ENCODE measurements around the gene SCNM1.

SCNM1 gene, protein sequence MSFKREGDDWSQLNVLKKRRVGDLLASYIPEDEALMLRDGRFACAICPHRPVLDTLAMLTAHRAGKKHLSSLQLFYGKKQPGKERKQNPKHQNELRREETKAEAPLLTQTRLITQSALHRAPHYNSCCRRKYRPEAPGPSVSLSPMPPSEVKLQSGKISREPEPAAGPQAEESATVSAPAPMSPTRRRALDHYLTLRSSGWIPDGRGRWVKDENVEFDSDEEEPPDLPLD

DNA sequence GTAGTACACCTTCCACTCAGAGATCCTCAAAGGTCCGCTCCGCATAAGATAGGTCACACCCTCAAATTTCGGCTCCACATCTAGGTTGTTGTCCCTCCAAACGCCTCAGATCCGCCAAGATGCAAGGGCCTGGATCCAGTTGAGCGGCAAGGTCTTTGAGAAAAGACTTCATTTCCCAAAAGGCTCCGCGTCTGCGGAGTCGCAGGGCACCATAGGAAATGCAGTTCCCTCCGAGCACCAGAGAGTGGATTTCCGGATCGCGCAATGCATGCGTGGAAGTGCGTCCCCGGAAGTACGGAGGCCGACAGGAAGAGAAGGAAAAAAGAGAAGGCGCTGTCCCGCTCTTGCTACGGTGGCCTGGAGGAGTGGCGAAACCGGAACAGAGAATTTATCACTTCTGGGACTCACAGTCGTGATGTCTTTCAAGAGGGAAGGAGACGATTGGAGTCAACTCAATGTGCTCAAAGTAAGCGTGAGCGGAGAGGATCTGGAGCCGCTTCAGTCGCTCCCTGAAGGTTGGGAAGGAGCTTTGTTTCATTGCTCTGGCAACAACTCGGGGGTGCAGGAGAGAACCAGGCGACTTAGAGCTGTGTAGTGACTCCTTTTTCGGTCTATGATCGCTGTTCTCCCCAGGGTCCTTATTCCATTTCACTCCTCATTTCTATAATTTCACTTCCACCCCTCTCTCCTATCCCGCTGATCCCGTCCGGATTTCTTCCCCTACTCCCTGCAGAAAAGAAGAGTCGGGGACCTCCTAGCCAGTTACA lies at the start of gene SCNM1, which contains the start of gene LYSMD1:
Gene SCNM1, plus strand, starts transcription at position 407 of the 767 bp plus-strand sequence. Its CDS starts 9 bp downstream, at position 416.
Gene LYSMD1, minus strand, starts transcription at position 165 of the 767 bp plus-strand sequence. CDS start 644 bp downstream, outside the sequence.
- peak; percentile 98 for DNase-seq

DNA sequence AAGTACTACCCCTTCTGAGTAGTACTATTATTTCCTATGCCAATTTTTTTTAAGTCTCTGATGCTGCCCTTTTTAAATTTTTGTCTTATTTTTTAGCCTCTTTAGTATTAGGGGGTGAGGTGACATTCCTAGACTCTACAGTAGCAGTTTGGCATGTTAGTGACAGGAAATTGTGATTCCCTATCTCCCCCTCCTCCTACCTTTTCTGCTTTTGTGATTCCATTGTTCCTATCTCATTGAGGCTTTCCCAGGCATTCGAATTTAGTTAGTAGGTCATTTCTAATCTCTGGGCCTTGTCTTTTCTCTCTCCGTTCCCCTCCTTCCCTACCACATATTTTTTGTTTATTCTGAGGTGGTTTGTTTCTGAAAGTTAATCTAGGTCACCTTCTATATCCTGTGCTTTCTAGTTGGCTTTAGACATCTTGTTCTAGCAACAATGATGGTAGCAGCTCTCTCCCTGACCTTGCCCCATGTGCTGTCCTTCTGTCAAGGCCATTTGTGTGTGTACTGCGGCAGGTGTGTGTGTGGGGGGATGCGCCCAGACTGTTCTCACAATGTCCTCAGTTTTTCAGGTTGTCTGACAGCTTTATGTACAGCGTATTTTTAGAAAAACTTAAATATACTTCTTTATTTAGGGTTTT lies 41.1 kb upstream of the SCNM1 start:
- DNase-seq: no peak

DNA sequence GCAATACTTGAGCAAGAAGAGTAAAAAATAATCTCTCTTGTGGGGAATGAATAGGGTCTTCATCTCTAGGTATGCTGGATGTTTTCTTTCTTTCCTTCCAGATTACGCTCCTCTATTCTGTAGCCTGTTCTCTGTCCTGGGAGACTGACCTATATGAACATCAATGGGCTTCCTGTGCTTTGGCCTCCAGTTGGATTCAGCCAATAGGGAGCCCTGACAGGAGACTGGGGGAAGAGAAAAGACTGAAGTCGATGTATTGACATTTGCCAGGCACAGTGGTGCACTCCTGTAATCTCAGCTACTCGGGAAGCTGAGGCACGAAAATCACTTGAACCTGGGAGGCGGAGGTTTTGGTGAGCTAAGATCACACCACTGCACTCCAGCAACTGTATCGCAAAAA lies 37.1 kb upstream of the SCNM1 start:
- DNase-seq: no peak

DNA sequence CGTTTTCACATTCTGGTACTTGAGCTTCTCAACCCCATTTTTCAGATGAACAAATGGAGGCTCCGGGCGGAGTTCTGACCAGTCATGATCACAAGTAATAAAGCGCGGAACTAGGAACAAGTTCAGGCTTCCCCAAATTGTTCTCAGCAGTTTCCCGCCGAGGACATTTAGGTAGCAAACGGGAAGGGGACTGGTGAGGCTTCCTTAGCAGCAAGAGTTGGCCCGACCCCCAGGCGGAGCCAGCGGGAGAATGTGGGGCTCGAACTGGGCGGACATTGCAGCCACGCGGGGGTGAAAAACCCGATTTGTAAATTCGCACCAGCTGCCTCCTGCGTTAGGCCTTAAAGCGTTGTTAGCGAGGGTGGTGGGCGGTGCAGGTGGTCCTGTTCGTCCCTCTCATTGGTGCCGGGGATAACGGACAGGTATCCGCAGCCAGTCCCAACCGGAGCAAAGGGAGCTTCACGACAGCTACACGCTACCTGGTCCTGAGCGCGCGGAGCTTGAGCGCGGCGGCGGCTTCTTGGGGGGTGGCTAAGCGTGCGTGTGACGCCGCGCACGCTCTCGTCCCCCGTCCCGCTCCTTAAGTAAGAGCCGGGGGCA lies 34.9 kb upstream of the SCNM1 start:
- peak; percentile 65 for DNase-seq

DNA sequence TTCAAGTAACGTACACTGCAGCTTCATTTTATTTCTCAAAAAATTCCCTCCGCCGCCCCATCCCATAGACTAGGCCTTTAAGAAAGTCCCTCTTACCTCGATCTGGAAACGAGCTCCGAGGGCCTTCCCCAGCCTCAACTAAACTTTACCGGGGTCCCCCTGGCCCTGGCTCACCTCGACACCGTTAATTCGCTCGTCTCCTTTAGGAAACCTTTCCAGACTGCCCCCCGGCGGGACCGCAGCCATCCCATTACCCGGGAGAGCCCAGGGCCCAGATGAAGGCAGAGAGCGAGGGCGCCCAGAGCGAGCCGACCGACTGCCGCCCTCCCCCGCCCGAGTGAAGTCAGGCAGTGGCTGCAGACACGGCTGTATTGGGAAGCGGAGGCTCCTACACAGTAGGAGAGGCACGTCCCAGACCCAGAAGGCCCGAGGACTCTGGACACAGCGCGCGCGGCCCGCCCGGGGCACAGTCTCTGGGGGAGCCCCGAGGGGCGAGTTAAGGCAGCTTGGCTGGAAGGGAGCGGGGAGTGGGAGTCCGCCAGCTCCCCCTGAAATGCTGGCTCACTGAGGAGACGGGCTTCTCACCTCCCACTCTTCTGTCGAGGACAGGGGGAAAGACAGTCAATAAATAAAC lies 34.1 kb upstream of the SCNM1 start:
- no peak for DNase-seq

DNA sequence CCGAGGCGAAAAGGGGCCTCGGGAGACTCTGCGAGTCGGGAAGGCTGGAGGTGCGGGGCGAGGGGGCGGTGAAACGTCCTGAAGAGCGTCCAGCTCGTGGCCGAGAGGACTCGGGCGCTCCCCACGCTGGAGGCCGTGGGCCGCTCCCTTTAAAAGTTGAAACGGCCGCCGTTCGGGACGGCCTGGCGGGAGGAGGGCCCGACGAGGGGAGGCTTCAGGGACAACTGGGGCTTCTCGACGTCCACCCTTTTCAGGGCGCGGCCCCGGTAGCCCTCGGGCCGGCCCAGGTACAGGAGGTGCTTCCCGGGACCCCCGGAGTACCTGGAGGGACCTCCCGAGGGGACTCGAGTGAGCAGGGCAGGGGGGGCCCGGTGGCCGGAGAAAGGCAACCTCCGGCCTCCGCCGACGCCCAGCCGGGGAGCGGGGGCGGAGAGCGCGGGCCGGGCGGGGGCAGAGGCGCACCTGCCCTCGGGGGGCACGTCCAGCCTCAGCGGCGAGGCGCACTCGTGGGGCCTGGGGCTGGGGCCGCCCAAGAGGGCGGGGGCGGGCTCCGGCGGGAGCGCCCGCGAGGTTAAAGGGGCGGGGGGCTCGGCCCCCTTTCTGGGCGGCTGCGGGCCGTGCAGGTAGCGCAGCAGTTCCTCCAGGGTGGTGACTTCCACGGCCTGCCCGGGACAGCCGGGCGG lies 33.5 kb upstream of the SCNM1 start:
- no peak for DNase-seq

DNA sequence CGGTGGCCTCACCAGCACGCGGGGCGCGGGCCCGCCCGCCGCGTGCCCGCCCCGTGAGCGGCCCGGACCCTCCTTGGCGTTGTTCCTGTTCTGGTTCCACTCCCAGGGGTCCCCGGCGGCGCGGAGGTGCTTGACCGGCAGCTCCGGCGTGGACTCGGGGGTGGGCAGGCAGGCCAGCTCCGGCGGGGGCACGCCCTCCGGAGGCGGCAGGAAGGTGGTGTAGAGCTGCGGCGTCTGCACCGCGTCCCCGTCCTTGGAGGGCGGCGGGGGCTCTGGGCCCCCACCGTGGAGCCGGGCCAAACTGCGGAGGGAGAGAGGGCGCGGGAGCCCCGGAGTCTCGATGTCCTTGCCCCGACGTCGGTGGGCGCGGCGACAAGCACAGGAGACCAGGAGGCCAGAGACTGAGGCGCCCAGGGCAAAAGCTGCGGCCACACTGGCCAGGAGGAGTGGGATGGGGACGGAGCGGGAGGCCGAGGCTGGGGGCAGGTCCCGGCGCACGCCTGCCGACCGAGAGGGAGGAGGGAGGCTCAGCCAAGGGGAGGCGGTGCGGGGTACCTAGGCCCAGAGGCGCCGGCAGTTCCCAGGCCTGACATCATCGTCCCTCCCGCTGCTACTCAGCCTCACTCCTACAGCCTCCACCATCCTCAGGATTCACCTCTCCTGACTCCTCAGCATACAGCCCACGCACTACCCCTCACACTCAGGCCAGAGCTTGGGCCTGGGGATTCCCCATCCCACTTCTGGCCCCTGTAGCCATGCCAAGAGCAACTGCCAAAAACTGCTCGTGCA lies 32.7 kb upstream of the SCNM1 start:
- DNase-seq: no peak

DNA sequence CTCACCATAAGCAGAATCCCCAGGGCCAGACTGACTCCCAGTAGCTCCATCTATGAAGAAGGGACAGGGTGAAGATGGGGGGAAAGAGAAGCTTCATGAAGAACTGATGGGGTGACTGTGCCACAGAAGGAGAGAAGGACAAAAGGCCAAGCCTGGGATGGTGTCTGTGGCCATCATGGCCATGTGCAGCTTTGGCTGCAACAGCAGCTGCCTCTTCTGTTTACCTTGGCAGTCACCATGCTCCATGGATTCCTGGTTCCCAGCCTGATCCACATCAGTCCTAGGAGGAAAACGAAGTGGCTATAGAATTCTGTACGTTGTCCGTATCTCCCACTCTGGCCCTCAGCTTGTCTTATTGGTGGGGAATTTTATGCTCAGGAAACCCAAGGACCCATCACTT lies 31.5 kb upstream of the SCNM1 start:
- no peak for DNase-seq

DNA sequence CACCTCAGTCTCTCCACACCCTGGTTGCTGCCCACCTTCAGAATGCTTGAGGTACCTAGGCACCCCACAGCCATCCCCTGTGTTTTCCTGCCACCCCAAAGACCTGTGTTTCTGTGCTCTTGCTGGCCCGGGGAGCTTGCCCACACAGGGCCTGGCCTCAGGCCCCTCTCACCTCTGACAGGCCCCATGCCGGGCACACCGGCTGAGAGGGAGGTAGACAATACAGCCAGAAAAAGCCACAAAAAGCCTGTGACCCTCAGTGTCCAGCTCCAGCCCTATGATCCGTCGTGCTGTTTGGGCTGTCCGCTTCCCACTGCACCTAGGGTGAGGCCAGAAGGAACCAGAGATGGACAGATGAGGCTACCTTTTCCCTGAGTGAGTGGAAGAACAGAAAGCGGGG lies 31.0 kb upstream of the SCNM1 start:
- DNase-seq: no peak

DNA sequence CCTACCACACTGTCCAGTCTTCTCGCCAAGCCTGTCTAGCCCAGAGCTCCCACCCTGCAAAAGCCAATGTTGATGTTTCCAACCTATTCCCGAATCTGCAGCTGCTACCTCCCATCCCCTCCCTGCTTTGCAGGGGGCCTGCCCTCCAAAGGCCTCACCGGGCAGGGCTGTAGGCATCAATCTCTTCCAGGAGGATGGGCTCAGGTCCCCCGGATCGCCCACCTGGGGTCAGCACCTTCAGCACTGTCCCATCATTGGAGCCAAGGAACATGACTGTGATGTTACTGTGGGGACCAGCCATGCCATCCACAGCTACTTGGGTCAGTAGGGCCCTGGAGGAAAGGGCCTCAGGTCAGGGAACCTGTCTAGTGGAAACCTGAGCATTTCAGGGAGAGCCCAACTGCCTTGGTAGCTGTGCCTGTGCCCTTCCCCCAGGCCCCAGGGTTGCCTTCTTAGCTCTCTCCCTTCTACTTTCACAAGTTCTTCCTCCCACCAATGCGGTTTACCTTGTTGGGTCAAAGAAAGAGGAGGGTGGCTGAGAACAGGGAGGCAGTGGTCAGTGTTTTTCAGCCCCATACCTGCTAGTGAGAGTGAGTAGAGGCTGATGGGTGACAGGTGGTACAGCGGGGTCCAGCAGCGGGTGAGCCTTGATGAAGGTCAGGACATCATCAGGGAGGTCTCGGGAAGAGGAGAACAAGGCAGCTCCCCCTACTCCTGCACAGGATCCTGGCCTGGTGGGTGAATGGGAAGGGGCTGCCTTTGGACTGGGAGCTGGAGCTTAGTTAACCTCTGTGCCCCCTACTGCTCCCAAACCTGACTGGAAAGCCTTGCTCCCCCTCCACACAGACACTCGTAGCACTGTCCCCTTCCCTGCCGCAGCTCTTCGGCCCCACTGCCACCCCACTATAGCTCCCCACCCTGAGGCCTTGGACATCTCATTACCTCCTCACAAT lies 30.2 kb upstream of the SCNM1 start:
- no peak for DNase-seq

DNA sequence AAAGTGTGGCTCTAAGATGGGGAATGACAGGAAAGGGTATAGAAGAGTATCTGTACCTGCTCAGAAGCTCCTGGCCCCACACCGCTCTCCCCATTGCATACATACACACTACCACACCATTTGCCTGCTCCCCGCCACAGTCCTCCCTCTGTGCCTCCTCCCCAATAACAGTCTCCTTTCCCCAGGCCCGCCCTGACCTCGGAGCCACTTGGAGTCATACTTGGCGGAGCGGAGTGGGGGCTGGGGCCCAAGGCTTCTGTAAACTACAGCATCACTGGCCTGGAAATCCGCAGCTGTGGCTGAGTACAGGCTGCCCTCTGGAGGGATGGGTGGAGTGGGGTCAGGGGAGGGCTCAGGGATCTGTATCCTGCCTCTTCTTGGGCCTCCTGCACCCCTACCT lies 28.2 kb upstream of the SCNM1 start:
- no peak for DNase-seq

DNA sequence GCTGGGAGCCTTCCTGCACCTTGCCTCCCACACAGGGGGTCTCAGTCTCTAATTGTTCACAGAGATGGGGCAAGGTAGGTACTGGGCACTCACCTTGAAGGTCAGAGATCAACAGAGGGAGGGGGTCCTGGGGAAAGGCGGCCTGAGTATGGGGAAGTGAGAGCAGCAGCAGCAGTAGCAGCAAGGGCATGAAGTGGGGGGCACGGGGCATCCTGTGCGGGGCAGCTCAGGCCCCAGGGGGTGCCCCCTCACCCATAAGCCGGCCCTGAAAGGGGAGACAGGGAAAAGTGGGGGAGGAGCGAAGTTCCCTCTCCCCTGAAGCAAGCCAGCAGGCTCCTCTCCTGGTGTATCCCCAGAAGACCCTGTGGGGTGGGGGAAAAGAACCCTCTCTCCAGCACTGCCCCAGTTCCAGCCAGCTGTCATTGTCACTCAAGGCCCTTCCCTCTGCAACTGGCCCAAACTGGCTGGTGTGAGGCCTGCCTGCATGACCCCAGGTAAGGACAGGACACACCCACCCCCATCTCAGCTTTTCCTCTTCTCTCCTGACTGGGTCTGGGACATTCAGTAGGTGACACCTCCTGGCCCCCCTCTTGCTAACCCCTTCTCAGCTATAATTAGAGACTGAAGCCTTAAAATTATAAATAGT lies 23.4 kb upstream of the SCNM1 start:
- DNase-seq: no peak

DNA sequence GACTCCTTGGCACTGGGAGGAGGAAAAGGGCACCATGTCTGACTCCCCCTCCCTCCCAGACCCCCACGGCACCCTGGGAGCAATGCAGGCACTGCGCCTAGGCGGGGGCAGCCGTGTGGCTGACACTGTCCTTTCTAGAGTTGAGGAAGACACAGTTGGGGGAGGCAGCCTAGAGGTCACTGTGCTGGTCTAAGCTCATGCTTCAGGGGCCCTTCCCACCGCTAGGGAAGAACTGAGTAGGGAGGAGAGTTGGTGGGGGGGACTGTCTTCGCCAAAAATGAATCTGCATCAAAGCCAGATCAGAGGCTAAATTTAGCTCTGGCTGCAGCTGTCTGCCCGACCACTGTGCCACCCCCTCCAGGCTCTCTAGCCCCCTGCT lies 22.9 kb upstream of the SCNM1 start:
- no peak for DNase-seq

DNA sequence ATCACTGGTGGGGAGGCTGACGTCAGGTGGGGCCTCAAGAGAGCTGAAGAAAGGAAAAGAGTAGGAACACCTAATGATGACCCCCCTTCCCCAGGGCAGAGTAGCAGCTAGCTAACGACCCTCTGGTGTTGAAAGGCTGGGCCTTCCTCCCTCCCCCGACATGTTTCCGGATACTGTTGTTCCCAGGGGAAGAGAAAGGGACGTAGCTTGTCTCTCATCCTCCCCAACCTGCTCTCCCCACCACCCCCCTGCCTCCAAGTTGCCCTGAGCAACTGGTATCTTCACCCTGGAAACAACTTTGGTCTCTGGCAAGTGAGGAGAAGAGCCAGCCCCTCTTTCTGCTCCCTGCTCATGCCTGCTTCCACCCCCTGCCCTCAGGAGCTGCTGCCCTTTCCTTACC lies 22.0 kb upstream of the SCNM1 start:
- DNase-seq: no peak

DNA sequence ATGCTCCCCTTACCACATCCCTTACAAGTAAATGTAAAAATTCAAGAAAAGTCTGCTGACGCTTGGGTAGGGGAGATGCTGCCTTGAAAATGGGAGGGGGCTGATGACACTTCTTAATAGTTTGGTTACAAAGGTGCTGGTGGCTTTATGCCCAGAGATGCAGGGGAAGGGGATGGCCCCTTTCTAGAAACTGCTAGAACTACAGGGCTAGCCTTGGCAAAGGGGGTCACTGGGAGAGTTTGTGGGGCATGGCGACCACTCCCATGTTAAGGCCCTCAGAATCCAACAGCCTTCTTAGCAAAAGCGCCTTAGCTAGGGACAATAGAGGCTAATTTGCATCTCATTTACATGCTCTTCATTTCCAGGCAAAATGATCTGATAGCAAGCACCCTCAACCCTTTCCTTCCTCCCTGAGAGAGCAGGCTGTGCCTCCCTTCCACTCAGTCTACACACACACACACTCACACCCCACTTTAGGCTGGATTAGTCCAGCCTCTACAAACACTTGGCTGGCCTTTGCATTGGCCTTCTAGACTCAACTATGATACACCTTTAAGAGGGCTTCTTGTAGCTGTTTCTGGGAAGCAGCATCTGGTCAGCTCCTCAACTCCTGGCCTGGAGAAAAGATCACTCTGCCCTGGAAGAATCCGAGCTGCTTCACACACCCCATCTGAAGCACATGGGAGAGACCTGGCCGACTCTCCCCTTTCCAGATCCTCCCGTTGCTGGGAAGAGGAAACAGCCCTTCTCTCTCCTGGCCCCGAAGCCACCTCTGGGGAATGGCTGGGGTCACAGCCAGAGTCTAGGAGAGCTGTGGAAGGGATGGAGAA lies 21.3 kb upstream of the SCNM1 start:
- DNase-seq: no peak

DNA sequence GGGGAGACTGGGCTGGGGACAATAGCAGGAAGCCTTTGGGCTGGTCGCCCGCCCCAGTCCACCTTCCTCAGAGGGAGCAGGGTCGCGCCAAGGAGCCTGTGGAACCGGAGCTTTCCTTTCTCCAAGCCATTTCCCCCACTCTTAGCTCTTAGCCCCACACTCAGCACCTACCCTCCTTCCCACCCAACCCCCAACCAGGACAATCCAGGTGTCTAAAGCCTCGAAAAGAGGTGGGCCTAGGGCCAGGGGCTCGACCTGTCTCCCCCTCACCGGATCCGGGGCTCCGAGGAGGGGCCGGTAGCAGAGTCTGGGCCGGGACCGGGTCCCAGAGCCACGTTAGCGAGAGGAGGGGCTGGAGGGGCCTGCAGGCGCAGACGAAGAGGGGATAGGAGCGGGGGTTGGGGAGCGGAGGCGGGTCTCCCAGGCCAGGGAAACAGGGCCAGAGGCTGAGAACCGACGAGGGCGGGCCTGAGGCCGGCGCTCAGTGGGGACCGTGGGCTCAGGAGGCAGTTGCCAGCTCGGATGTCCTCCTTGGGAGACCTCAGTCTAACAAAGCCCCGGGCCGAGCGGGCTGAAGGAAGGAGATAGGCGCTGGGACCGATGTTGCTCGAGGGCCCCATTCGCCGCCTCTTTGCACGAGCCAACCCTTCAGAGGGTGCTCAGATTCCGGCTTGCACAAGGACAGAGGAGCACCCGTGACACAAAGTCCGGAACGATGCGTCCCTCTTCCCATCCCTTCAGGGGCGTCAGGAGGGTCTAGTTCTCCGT lies 20.5 kb upstream of the SCNM1 start:
- no peak for DNase-seq

DNA sequence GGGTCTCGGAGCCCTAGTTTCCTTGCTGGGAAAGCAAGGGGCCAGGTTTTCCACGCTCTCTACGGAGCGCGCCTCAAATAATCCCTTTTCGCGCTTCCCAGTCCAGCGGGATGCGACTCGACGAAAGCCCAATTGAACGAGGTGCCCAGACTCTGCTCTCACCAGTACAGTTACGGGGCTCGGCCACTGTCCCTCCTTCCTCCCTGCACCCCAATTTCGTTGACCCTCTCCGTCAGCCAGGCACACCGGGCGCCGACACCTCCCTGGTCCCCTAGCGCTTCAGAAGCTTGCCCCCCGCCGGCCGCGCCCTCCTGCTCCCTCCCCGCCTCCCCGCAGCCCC lies 19.9 kb upstream of the SCNM1 start:
- DNase-seq: no peak

DNA sequence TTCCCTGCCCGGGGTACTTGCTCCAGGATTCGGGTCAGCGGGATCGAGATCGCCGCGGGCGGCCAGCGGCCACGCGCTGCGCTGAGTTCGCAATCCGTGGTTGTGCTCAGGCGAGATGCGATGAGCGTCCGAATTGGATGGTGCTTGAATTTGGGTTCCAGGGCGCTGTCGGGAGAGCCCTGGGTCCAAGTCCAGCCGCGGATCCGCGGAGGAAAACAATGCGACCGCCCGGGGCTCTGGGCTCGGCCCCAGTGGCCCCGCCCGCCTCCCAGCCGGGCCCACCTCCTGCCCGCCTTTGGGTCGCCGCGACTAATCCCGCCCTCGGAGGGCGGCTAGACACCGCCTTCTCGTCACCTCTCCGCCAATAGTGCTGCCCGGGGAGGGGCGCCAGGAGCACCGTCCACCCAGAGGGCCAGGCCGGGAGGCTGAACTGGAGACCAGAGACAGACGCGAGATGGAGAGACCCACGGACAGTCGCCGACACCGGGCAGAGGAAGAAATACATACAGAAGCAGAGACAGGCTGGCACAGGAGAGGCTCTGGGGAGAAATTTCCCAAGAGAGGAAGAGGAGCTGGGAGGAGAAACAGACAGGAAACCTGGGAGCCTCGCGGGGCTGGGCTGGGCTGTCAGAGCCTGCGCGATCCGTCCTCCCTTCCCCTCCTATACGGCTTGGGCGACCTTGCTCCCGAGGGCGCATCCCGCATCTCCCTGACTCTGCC lies 19.4 kb upstream of the SCNM1 start, which contains the start of gene SEMA6C:
Gene SEMA6C, minus strand, starts transcription at position 220 of the 720 bp plus-strand sequence. CDS start 4,010 bp downstream, outside the sequence.
- peak; percentile 97 for DNase-seq
